Lung (tissue), 12 donors: ENCODE measurements around the gene TPP2. TPM values are rescaled to one million over a fixed set of nuclear protein-coding genes. Genes with fewer than 3 reads are reported as not detected.

ENCODE experiments used
- ATAC-seq: fragments of 200-7000 bp; cut with Tn5 transposase; one replicate; pipeline ENCODE4 v1.9.1; 2020; ENCODE audit warnings: moderate number of reproducible peaks; ENCODE audit not compliant: insufficient read depth, low FRiP score
- DNase-seq, 3 donors: peaks; one replicate each; pipeline ENCODE4 v3.0.0-alpha.2; 2013 to 2017
- H3K27ac ChIP-seq, 2 donors: one replicate each; pipeline ENCODE4 v1.5.1; 2013; ENCODE audit warnings: mild to moderate bottlenecking in 2 of 2, moderate library complexity in 2 of 2, control low read depth in 1 of 2, inconsistent platforms in 1 of 2, low read depth in 1 of 2, low read length in 1 of 2
- H3K27me3 ChIP-seq, 3 donors: one replicate each; pipeline ENCODE4 v1.5.1; 2013; ENCODE audit warnings: low read length in 2 of 3; ENCODE audit not compliant: control insufficient read depth in 3 of 3, insufficient read depth in 3 of 3
- H3K36me3 ChIP-seq, 4 donors: one replicate each; pipeline ENCODE4 v1.5.1; 2013; ENCODE audit warnings: low read length in 4 of 4, mild to moderate bottlenecking in 1 of 4, moderate library complexity in 1 of 4; ENCODE audit not compliant: control insufficient read depth in 4 of 4, insufficient read depth in 4 of 4
- H3K4me1 ChIP-seq, 5 donors: one replicate each; pipeline ENCODE4 v1.5.1; 2013; ENCODE audit warnings: low read length in 5 of 5, mild to moderate bottlenecking in 2 of 5, moderate library complexity in 1 of 5; ENCODE audit not compliant: control insufficient read depth in 5 of 5, insufficient read depth in 5 of 5
- H3K4me3 ChIP-seq: one replicate; pipeline ENCODE4 v1.5.1; 2013; ENCODE audit warnings: mild to moderate bottlenecking, control low read depth, moderate library complexity
- H3K9ac ChIP-seq, 2 donors: one replicate each; pipeline ENCODE4 v1.5.1; 2013; ENCODE audit warnings: low read length in 2 of 2, control low read depth in 1 of 2; ENCODE audit not compliant: insufficient read depth in 1 of 2
- H3K9me3 ChIP-seq, 4 donors: one replicate each; pipeline ENCODE4 v1.5.1; 2013; ENCODE audit warnings: low read length in 3 of 4, mild to moderate bottlenecking in 1 of 4, moderate library complexity in 1 of 4; ENCODE audit not compliant: control insufficient read depth in 4 of 4, insufficient read depth in 3 of 4
- WGBS, 2 donors: extraction: QIAGEN DNeasy Blood & Tissue Kit; methylation state at CpG; one replicate each; pipeline ENCODE4 v1.1.7; 2013; 5-methylcytosine and 5-hydroxymethylcytosine counted together
- polyA plus RNA-seq, 2 donors: library from polyadenylated mRNA; stranded (reverse); fragments of 200-250 nt; gene quantifications; one replicate each; pipeline ENCODE4 v1.2.1, GENCODE V29; 2013
- total RNA-seq, 2 donors: library from RNA; depleted of rRNA in 1 of 2; stranded (reverse); fragments of >200 nt in 1 of 2; gene quantifications; one replicate each; pipeline ENCODE4 v1.2.1, GENCODE V29; 2014 to 2021
- TF ChIP-seq, protein P1 (sequence below): IDR thresholded peaks from 2 replicates; pipeline ENCODE4 v1.5.1; 2012; ENCODE audit warnings: mild to moderate bottlenecking; ENCODE audit errors: control extremely low read depth, extremely low read depth
- donor health status: control.
- donor health status: control.
- donor health status: Bipolar disorder and iron deficiency.
- donor health status: healthy.
- donor health status: DM: yes; HTN: yes; CAD: no.

Gene TPP2
- total and polyA plus RNA-seq, 4 donors: 19.9 to 78.8 (median 29.8) TPM

DNA sequence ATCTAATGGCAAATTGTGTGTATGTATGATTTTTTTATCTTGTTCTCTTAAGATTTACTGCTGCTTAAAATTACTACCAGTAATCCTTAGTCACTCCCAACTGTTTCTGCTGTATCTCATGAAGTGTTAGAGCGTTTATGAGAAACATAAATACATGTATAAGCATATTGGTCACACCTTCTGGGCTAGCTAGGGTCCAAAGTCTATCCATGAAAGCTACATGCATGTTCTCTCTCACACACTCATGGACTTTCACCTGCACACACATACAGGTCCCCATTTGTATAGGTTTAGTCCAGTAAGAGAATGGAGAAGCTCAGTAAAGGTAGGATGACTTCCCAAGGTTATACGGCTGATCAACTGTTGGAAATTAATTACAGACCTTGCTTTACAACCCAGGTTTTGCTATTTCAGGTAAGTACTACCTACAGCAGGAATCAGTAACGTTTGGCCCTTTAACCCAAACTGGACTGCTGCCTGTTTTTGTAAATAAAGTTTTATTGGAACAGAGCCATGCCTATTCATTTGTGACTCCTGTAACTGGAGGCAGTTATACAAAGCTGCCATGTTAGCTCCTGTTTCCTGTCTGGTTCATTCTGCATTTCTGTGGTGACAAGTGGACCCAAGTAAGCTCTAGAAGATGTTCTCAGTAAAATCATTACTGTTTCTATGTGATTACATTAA, 82.8 kb downstream of the TPP2 start:
- H3K27ac ChIP-seq: no peak overlapping the region
- H3K9me3 ChIP-seq: no peaks in the 10 kb centered on the region
- no peak for DNase-seq

DNA sequence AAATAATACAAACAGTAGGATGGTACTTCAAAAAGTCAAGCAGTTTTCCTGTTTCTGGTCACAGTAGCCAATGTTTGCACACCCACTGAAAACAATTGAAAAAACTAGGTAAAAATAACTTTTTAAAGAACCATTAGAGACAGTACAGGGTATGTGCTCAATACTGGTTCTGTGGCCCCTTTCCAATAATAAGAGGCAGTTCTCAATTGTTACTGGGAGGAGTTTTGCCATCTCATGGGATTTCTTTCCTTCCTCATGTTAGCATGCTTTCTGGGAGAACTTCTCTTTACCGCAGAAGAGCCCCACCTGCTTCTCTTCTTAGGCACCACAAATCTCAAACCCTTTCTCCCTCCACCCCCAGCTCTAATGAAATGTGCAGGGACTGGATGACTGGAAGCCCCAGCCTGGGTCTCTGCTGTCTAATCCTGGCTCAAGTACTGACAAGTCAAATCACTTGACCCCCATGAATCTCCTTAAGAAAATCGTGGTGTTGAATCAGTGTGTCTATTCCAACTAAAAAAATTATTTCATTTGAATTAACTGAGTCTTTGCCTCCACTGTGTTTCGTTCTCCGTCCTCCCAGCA, 83.4 kb downstream of the TPP2 start:
- no peak overlapping the region for H3K27ac ChIP-seq

More for the DNA sequence above, 82.8 kb downstream of the TPP2 start:
- no peaks in the 10 kb centered on the region for H3K4me1 ChIP-seq
- no peak overlapping the region for H3K4me3 ChIP-seq
- 62 to 78% methylated on average over 3 of the region's 3 CpGs for WGBS, 2 donors
- H3K36me3 ChIP-seq: peaks cover 11 to 27% (median 22%) of the 10 kb centered on the region in 4 donors
- no peak overlapping the region for H3K9ac ChIP-seq
- TF ChIP-seq, protein P1, sequence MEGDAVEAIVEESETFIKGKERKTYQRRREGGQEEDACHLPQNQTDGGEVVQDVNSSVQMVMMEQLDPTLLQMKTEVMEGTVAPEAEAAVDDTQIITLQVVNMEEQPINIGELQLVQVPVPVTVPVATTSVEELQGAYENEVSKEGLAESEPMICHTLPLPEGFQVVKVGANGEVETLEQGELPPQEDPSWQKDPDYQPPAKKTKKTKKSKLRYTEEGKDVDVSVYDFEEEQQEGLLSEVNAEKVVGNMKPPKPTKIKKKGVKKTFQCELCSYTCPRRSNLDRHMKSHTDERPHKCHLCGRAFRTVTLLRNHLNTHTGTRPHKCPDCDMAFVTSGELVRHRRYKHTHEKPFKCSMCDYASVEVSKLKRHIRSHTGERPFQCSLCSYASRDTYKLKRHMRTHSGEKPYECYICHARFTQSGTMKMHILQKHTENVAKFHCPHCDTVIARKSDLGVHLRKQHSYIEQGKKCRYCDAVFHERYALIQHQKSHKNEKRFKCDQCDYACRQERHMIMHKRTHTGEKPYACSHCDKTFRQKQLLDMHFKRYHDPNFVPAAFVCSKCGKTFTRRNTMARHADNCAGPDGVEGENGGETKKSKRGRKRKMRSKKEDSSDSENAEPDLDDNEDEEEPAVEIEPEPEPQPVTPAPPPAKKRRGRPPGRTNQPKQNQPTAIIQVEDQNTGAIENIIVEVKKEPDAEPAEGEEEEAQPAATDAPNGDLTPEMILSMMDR: no peak
- H3K27me3 ChIP-seq: no peaks in the 10 kb centered on the region
- no peak for ATAC-seq

DNA sequence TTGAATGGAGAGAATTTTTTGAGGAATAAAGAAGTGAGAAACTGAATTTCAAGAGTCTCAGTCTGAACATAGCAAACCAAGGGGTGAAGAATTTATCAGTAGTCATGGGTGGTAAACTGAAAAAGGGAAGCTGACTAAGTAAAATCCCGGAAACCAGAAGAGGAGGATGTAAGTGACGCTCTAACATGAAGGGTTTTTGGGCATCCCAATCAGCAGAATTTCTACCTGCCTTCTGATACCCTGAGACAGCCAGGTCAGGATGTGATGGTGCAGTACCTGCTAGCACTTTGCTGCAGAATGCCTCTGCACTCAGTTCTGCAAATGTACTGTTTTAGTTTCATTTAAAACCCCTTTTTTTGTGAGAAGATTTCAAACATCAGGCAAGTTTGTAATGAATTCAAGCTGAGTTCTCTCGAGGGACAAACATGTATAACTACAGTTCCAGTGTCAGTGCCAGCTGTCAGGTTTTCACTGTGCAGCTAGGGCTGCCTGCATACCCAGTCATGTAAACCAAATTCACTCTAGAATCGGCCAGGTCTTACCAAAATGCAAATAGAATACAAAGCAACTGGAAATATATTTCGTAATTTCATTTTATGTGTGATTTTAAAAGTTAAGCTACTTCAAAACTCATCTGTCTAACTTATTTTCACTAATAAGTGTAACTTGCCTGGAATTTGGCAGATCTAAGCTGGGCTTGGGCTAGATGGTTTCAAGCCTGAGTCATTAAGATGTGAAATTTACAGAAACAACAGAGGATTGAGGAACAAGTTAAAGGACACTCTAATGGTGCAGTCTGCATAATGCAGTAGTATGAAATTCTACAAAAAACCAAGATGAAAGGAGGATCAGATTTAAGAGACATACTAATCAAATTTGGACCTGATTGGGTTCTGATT, 84.3 kb downstream of the TPP2 start:
- ATAC-seq (no peak), DNase-seq (no peak)
- Histone ChIP-seq H3K36me3 (peaks cover 11 to 20% (median 19%) of the 10 kb centered on the region in 4 donors), H3K4me3 (no peak overlapping the region), H3K27ac (no peak overlapping the region), H3K9ac (no peak overlapping the region), H3K9me3 (no peaks in the 10 kb centered on the region), H3K27me3 (no peaks in the 10 kb centered on the region), H3K4me1 (no peaks in the 10 kb centered on the region)
- WGBS, 2 donors: 55 to 70% methylated on average over 5 of the region's 5 CpGs
- TF ChIP-seq, protein P1: no peak

More for the DNA sequence above, 83.4 kb downstream of the TPP2 start:
- Histone ChIP-seq H3K9ac (no peak overlapping the region), H3K36me3 (peaks cover 11 to 23% (median 20%) of the 10 kb centered on the region in 4 donors), H3K9me3 (no peaks in the 10 kb centered on the region), H3K27me3 (no peaks in the 10 kb centered on the region), H3K4me3 (no peak overlapping the region), H3K4me1 (no peaks in the 10 kb centered on the region)
- no peak for ATAC-seq
- 72 to 77% methylated on average over 4 of the region's 4 CpGs for WGBS, 2 donors
- TF ChIP-seq, protein P1: no peak
- no peak for DNase-seq
